ENCODE measurements around the gene CTDNEP1. TPM values are rescaled to one million over a fixed set of nuclear protein-coding genes. Genes with fewer than 3 reads are reported as not detected.

CTDNEP1 gene
- total RNA-seq, result 100 to 1,000 TPM; 155 to 164 TPM

DNA sequence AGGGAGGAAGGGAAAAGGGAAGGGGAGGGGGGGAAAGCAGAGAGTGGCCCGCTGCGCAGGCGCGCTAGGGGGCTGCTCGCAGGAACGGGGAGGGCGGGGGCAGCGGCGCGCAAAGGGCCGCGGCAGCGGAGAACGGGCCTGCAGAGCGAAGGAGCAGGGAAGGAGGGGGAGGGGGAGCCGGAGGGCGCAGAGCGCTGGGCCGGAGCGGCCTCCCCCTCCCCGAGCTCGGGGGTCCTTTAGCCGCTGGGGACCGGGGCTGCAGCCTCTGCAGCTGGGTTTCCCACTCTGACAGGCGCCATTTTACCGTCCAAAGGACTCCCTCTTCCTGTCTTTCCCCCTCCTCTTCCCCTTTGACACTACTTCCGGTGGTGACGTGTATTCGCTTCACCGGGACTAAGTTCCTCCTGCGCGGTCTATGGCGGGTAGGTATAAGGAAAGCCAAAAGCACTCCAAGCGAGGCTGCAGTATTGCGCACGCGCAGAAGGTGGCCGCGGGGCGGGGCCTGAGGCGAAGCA lies at the start of gene CTDNEP1:
Gene CTDNEP1, minus strand, starts transcription at position 74 of the 515 bp plus-strand sequence. CDS start 438 bp downstream, outside the sequence.
- CTCF ChIA-PET, result interaction anchor here (0.6 to 1.3 kb wide), 4 partner anchors 9 to 106 kb away, joined by 3 to 8 read pairs (median 5); partner anchors contain the start of gene GABARAP
- intact Hi-C loops (cut with micrococcal nuclease), result loop anchor here (1.0 to 5.0 kb wide), 8 partner anchors 12 to 436 kb away; partner anchors contain the start of genes EIF5A, FGF11, NEURL4 and PHF23
- DNase-seq, result peak; percentile 99
- Mint-ChIP-seq H3K4me1 (ENCODE audit: low read depth) (peaks cover 42% of the 10 kb centered on the region), H3K9me3 (no peaks in the 10 kb centered on the region), H3K27me3 (no peaks in the 10 kb centered on the region), H3K27ac (peak within 1 kb of the TSS; percentile 100), H3K4me3 (peak within 1 kb of the TSS; percentile 96), H3K36me3 (peaks cover 26% of the 10 kb centered on the region)
- POLR2A ChIA-PET, result interaction anchor here (0.6 to 2.0 kb wide), 8 partner anchors 9 to 436 kb away, joined by 3 to 7 read pairs (median 3); partner anchors contain the start of genes DVL2, GABARAP and PHF23

DNA sequence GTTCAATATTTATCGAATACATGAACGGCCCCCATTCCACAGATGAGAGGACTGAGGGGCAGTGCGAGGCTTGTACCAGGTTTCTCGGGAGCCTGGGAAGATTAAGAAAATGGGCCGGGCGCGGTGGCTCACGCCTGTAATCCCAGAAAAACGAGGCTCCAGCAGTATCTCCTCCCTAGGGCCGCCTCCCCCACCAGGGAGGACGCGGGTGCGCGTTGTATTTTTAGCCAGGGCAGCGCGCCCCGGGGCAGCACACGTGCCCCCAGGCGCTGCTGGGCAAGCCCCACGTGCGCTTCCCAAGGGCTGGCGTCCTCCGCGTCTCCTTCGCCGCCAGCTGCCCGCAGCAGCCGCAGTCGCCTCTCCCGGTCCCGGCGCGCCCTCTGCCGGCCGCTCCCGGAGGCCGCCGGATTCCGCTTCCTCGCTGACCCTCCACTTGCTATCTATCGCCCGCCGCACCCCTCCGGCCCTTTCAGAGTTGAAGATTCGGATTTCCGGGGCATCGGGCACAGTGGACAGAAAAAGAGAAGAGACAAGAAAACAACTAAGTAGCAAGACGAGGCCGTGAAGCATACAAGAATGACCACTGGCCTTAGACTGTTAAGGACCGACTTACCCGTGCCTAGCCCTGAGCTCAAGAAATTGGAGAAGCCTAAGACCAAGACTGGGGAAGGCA lies 44.8 kb upstream of the CTDNEP1 start:
- Mint-ChIP-seq H3K4me3 (peak overlapping the region; percentile 35), H3K9me3 (no peaks in the 10 kb centered on the region)

GRCh38 chr17:7295230-7296180 lies 44.0 kb upstream of the CTDNEP1 start:
- POLR2A ChIA-PET, result interaction anchor here (0.6 to 1.7 kb wide), 4 partner anchors 14 to 259 kb away, joined by 3 to 8 read pairs (median 4); partner anchors contain the start of gene SLC2A4
- H3K27ac Mint-ChIP-seq, result no peak overlapping the region

More for the DNA sequence above, 44.8 kb upstream of the CTDNEP1 start:
- intact Hi-C loops (cut with micrococcal nuclease), result loop anchor here (1.0 to 2.0 kb wide), 3 partner anchors 16 to 250 kb away; no protein-coding TSS in a partner anchor
- Mint-ChIP-seq H3K4me1 (ENCODE audit: low read depth) (peaks cover 21% of the 10 kb centered on the region), H3K27me3 (peaks cover 26% of the 10 kb centered on the region), H3K27ac (no peak overlapping the region), H3K36me3 (no peaks in the 10 kb centered on the region)
- ChIA-PET CTCF (interaction anchor here (0.5 to 5.5 kb wide), 46 partner anchors 8 to 636 kb away, joined by 3 to 145 read pairs (median 4); partner anchors contain the start of genes ACADVL, ACAP1, DLG4 and DVL2), POLR2A (interaction anchor here (0.6 to 1.7 kb wide), 5 partner anchors 9 to 258 kb away, joined by 3 to 8 read pairs (median 4); partner anchors contain the start of gene SLC2A4)
- peak; percentile 79 for DNase-seq

GRCh38 chr17:7294614-7295153 lies 43.1 kb upstream of the CTDNEP1 start, which contains the start of gene YBX2:
TSS of gene YBX2 (minus strand) at chr17:7294639. CDS start at chr17:7294500, 139 bp downstream.
- CTCF ChIA-PET, result no interaction called here
- POLR2A ChIA-PET, result no interaction called here
- Mint-ChIP-seq H3K36me3 (no peaks in the 10 kb centered on the region), H3K4me3 (peak within 1 kb of the TSS; percentile 66), H3K27ac (no peak within 1 kb of the TSS), H3K27me3 (peaks cover 28% of the 10 kb centered on the region), H3K4me1 (ENCODE audit: low read depth) (peaks cover 21% of the 10 kb centered on the region), H3K9me3 (no peaks in the 10 kb centered on the region)
- intact Hi-C loops (cut with micrococcal nuclease), result no loop called here
- DNase-seq, result peak; percentile 89

More at GRCh38 chr17:7295230-7296180, 44.0 kb upstream of the CTDNEP1 start:
- intact Hi-C loops (cut with micrococcal nuclease), result loop anchor here (1.0 to 2.0 kb wide), 3 partner anchors 15 to 249 kb away; no protein-coding TSS in a partner anchor
- H3K4me3 Mint-ChIP-seq, result peak overlapping the region; percentile 66
- peaks cover 21% of the 10 kb centered on the region for H3K4me1 Mint-ChIP-seq (ENCODE audit: low read depth)
- no peaks in the 10 kb centered on the region for H3K9me3 Mint-ChIP-seq
- peaks cover 26% of the 10 kb centered on the region for H3K27me3 Mint-ChIP-seq
- no peak for DNase-seq
- no peaks in the 10 kb centered on the region for H3K36me3 Mint-ChIP-seq
- CTCF ChIA-PET, result interaction anchor here (0.6 to 5.5 kb wide), 39 partner anchors 10 to 637 kb away, joined by 3 to 145 read pairs (median 4); partner anchors contain the start of genes ACADVL, ACAP1, DLG4 and DVL2

DNA sequence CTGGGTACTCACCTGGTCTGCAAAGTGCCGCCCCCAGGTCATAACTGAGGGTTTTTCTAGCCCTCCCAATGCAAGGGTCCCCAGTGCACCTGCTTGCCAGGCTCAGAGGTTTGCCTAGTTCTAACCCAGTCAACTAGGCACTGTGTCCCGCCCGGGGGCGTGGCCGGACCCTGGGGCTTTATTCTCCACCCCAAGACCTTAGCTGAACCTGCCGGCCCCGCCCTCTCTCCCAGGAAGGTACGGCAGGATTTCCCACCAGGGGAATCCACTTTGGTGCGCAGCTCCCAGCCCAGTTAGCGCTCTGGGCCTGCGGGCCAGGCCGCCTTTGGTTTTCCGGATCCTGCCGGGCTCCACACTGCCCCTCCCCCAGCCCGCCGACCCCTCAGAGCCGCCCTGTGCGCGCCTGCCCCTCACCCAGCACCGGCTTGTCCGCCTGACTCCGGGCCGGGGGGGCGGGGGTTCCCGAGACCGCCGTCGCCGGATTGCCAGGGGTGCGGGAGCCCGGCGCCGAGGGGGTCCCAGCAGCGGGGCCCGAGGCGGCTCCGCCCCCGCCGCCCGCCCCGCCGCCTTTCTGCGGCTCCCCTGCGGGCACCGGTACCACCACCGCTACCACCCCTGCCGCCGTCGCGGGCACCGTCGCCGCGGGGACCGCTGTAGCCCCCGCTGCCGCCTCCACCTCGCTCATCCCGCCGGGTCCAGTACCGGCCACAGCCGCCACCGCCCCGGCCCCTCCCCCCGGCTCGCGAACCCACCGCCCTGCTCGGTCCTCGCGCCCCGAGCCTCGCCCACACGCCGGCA lies 42.5 kb upstream of the CTDNEP1 start:
- ChIA-PET CTCF (interaction anchor here (1.3 kb wide), 1 partner anchor 13 kb away, joined by 5 read pairs; the partner anchor contains the start of gene SLC2A4), POLR2A (no interaction called here)
- H3K27ac Mint-ChIP-seq, result no peak overlapping the region
- H3K27me3 Mint-ChIP-seq, result peaks cover 28% of the 10 kb centered on the region
- no peaks in the 10 kb centered on the region for H3K9me3 Mint-ChIP-seq
- intact Hi-C loops (cut with micrococcal nuclease), result no loop called here
- no peak overlapping the region for H3K4me3 Mint-ChIP-seq
- peaks cover 21% of the 10 kb centered on the region for H3K4me1 Mint-ChIP-seq (ENCODE audit: low read depth)
- H3K36me3 Mint-ChIP-seq, result no peaks in the 10 kb centered on the region
- peak; percentile 31 for DNase-seq

DNA sequence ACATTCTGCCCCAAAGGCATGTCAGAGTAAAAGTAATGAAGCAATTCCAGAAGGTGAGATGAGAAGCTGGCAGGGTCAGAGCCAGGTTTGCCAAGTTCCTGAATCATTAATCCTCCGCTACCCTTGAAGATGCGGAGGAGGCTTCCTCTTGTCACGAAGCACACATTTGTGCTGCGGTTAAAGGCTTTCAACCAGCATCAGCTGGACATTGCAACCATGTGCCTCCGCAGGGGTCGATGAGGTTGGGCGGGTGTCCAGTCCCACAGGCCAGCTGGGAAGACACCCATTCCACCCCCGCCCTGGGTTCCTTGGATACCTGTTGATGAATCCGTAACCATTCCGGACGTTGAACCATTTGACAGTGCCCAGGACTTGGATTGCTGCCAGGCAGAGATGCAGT lies 41.6 kb upstream of the CTDNEP1 start:
- ChIA-PET POLR2A (no interaction called here), CTCF (interaction anchor here (1.3 kb wide), 1 partner anchor 12 kb away, joined by 5 read pairs; the partner anchor contains the start of gene SLC2A4)
- Mint-ChIP-seq H3K4me3 (no peak overlapping the region), H3K27ac (no peak overlapping the region), H3K9me3 (no peaks in the 10 kb centered on the region), H3K27me3 (peaks cover 28% of the 10 kb centered on the region), H3K36me3 (no peaks in the 10 kb centered on the region), H3K4me1 (ENCODE audit: low read depth) (peaks cover 21% of the 10 kb centered on the region)
- DNase-seq, result no peak
- intact Hi-C loops (cut with micrococcal nuclease), result no loop called here

DNA sequence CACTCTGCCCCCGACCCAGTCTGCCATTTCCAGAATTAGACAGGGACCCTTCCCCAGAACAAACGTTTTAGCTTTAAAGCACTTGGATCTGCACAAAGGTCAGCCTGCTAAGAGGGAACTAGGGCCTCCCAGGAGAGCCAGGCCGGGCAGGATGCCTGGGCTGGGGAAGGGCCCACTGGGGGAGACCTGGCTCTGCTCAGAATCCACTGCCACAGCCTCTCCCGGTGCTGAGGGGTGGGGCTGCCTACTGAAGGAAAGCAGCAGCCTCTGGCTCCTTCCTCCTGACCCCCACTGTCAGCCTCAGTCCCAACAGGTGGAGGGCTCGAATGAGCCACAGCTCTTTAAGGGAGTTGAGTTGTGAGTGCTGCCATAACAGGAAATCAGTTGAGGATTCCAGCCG lies 41.2 kb upstream of the CTDNEP1 start:
- peaks cover 28% of the 10 kb centered on the region for H3K27me3 Mint-ChIP-seq
- intact Hi-C loops (cut with micrococcal nuclease), result no loop called here
- H3K9me3 Mint-ChIP-seq, result no peaks in the 10 kb centered on the region
- ChIA-PET POLR2A (no interaction called here), CTCF (interaction anchor here (1.3 to 1.6 kb wide), 2 partner anchors 11 to 247 kb away, joined by 3 to 5 read pairs; partner anchors contain the start of gene SLC2A4)
- no peak overlapping the region for H3K4me3 Mint-ChIP-seq
- no peak for DNase-seq
- no peaks in the 10 kb centered on the region for H3K36me3 Mint-ChIP-seq
- peaks cover 21% of the 10 kb centered on the region for H3K4me1 Mint-ChIP-seq (ENCODE audit: low read depth)
- H3K27ac Mint-ChIP-seq, result no peak overlapping the region

- ChIA-PET CTCF (interaction anchor here (0.9 to 1.6 kb wide), 3 partner anchors 12 to 246 kb away, joined by 3 read pairs; no protein-coding TSS in a partner anchor), POLR2A (interaction anchor here (0.6 kb wide), 1 partner anchor 244 kb away, joined by 3 read pairs; no protein-coding TSS in a partner anchor)
- H3K27me3 Mint-ChIP-seq, result peaks cover 28% of the 10 kb centered on the region
- no peak overlapping the region for H3K27ac Mint-ChIP-seq
- no peak for DNase-seq
- H3K4me1 Mint-ChIP-seq (ENCODE audit: low read depth), result peaks cover 21% of the 10 kb centered on the region
- H3K4me3 Mint-ChIP-seq, result no peak overlapping the region
- H3K9me3 Mint-ChIP-seq, result no peaks in the 10 kb centered on the region
- no peaks in the 10 kb centered on the region for H3K36me3 Mint-ChIP-seq
- intact Hi-C loops (cut with micrococcal nuclease), result no loop called here
Measured at GRCh38 chr17:7292194-7292593, 40.7 kb upstream of the CTDNEP1 start.

DNA sequence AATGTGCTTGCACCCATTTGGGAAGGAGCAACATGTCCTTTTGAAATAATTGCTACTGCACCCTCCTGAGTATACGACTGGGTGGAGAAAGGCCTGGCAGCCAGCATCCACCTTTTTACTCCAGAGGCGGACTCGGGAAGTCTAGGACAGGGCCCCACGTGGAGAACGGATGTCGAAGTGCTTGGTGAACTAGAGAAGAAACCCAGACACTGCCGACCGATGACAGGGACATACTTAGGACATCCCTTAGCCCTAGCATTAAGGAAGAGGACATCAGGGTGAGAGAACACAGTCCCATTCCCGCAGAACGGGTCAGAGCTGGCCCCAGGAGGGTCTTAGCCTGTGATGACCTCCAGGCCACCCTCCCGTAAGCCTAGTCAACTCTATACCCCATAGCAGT lies 39.2 kb upstream of the CTDNEP1 start:
- H3K27me3 Mint-ChIP-seq, result peaks cover 24% of the 10 kb centered on the region
- H3K9me3 Mint-ChIP-seq, result no peaks in the 10 kb centered on the region
- intact Hi-C loops (cut with micrococcal nuclease), result no loop called here
- no peak overlapping the region for H3K27ac Mint-ChIP-seq
- no peak for DNase-seq
- no peak overlapping the region for H3K4me3 Mint-ChIP-seq
- H3K4me1 Mint-ChIP-seq (ENCODE audit: low read depth), result peaks cover 11% of the 10 kb centered on the region
- POLR2A ChIA-PET, result no interaction called here
- CTCF ChIA-PET, result no interaction called here
- no peaks in the 10 kb centered on the region for H3K36me3 Mint-ChIP-seq

GRCh38 chr17:7290166-7290565 lies 38.6 kb upstream of the CTDNEP1 start:
- Mint-ChIP-seq H3K4me3 (no peak overlapping the region), H3K9me3 (no peaks in the 10 kb centered on the region), H3K4me1 (ENCODE audit: low read depth) (peaks cover 8% of the 10 kb centered on the region), H3K27ac (no peak overlapping the region), H3K36me3 (no peaks in the 10 kb centered on the region), H3K27me3 (peaks cover 20% of the 10 kb centered on the region)
- no peak for DNase-seq
- intact Hi-C loops (cut with micrococcal nuclease), result no loop called here
- ChIA-PET POLR2A (no interaction called here), CTCF (no interaction called here)

Data from activated CD4-positive, alpha-beta memory T cell treated with anti-CD3 and anti-CD28 coated beads for 36 hours (primary cell).